ENCODE data around the gene DDX10. TPM values are rescaled to one million over a fixed set of nuclear protein-coding genes. Genes with fewer than 3 reads are reported as not detected.

DDX10 gene
- polyA plus RNA-seq, 1 donor (not counting 4 experiments of a cell fraction or from before 2014, with no cell fraction given) = 32.3 TPM

- DNase-seq (ENCODE audit: low read depth, low spot score) = no peak
- H3K9me3 ChIP-seq (ENCODE audit: control insufficient read depth, low read depth, low read length) = no peaks in the 10 kb centered on the region
- dilution Hi-C loops (cut with MboI; ENCODE audit: extremely low pct_ligation_motif_present, low sequenced_read_pairs) = no loop called here
- no peak overlapping the region for H3K4me3 ChIP-seq (ENCODE audit: control insufficient read depth in 2 of 3, extremely low read depth in 1 of 3, insufficient read depth in 2 of 3, low read depth in 1 of 3, low read length in 3 of 3)
- H3K9ac ChIP-seq (ENCODE audit: control insufficient read depth, extremely low read depth, insufficient read depth, low read length) = no peak overlapping the region
- H3K4me1 ChIP-seq (ENCODE audit: control insufficient read depth, extremely low read depth, insufficient read depth, low read length) = no peaks in the 10 kb centered on the region
- H4K20me1 ChIP-seq (ENCODE audit: control insufficient read depth, extremely low read depth, insufficient read depth, low read length) = no peaks in the 10 kb centered on the region
- H3K4me2 ChIP-seq (ENCODE audit: control insufficient read depth, extremely low read depth, insufficient read depth, low read depth, low read length) = no peak overlapping the region
- no peak for FAIRE-seq
- no peaks in the 10 kb centered on the region for H3K9me1 ChIP-seq (ENCODE audit: control insufficient read depth, extremely low read depth, insufficient read depth, low read length)
- TF ChIP-seq, protein P1, sequence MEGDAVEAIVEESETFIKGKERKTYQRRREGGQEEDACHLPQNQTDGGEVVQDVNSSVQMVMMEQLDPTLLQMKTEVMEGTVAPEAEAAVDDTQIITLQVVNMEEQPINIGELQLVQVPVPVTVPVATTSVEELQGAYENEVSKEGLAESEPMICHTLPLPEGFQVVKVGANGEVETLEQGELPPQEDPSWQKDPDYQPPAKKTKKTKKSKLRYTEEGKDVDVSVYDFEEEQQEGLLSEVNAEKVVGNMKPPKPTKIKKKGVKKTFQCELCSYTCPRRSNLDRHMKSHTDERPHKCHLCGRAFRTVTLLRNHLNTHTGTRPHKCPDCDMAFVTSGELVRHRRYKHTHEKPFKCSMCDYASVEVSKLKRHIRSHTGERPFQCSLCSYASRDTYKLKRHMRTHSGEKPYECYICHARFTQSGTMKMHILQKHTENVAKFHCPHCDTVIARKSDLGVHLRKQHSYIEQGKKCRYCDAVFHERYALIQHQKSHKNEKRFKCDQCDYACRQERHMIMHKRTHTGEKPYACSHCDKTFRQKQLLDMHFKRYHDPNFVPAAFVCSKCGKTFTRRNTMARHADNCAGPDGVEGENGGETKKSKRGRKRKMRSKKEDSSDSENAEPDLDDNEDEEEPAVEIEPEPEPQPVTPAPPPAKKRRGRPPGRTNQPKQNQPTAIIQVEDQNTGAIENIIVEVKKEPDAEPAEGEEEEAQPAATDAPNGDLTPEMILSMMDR (optimal IDR thresholded peaks at IDR 0.05 in 1 of 3, IDR thresholded peaks at IDR 0.05 in 1 of 3, conservative IDR thresholded peaks at IDR 0.05 in 1 of 3; ENCODE audit: extremely low read depth in 1 of 3, insufficient read depth in 2 of 3, low read length in 3 of 3) = no peak
- no peak for TF ChIP-seq EZH2 (IDR thresholded peaks at IDR 0.05; ENCODE audit: low read length)
- H3K27me3 ChIP-seq (ENCODE audit: control insufficient read depth, extremely low read depth, insufficient read depth, low read length) = no peaks in the 10 kb centered on the region
- no peaks in the 10 kb centered on the region for H3K36me3 ChIP-seq (ENCODE audit: control insufficient read depth in 2 of 2, extremely low read depth in 1 of 2, insufficient read depth in 2 of 2, low read length in 2 of 2)
- H3K27ac ChIP-seq (ENCODE audit: control insufficient read depth, insufficient read depth, low read length) = no peak overlapping the region
- no peaks in the 10 kb centered on the region for H3K79me2 ChIP-seq (ENCODE audit: control insufficient read depth, insufficient read depth, low read length)
- no peak overlapping the region for H2AFZ ChIP-seq (ENCODE audit: control insufficient read depth, low read length)
Measured at GRCh38 chr11:108966978-108967377, 302.1 kb downstream of the DDX10 start.

- FAIRE-seq (no peak), DNase-seq (ENCODE audit: low read depth, low spot score) (no peak)
- dilution Hi-C loops (cut with MboI; ENCODE audit: extremely low pct_ligation_motif_present, low sequenced_read_pairs) = no loop called here
- Histone ChIP-seq H3K27ac (ENCODE audit: control insufficient read depth, insufficient read depth, low read length) (no peak overlapping the region), H3K79me2 (ENCODE audit: control insufficient read depth, insufficient read depth, low read length) (no peaks in the 10 kb centered on the region), H3K4me2 (ENCODE audit: control insufficient read depth, extremely low read depth, insufficient read depth, low read depth, low read length) (no peak overlapping the region), H3K36me3 (ENCODE audit: control insufficient read depth in 2 of 2, extremely low read depth in 1 of 2, insufficient read depth in 2 of 2, low read length in 2 of 2) (no peaks in the 10 kb centered on the region), H3K9me3 (ENCODE audit: control insufficient read depth, low read depth, low read length) (no peaks in the 10 kb centered on the region), H3K9me1 (ENCODE audit: control insufficient read depth, extremely low read depth, insufficient read depth, low read length) (no peaks in the 10 kb centered on the region), H2AFZ (ENCODE audit: control insufficient read depth, low read length) (no peak overlapping the region), H3K4me1 (ENCODE audit: control insufficient read depth, extremely low read depth, insufficient read depth, low read length) (no peaks in the 10 kb centered on the region), H3K4me3 (ENCODE audit: control insufficient read depth in 2 of 3, extremely low read depth in 1 of 3, insufficient read depth in 2 of 3, low read depth in 1 of 3, low read length in 3 of 3) (no peak overlapping the region), H3K9ac (ENCODE audit: control insufficient read depth, extremely low read depth, insufficient read depth, low read length) (no peak overlapping the region), H3K27me3 (ENCODE audit: control insufficient read depth, extremely low read depth, insufficient read depth, low read length) (no peaks in the 10 kb centered on the region), H4K20me1 (ENCODE audit: control insufficient read depth, extremely low read depth, insufficient read depth, low read length) (no peaks in the 10 kb centered on the region)
- no peak for TF ChIP-seq EZH2 (IDR thresholded peaks at IDR 0.05; ENCODE audit: low read length)
- TF ChIP-seq, protein P1 (optimal IDR thresholded peaks at IDR 0.05 in 1 of 3, IDR thresholded peaks at IDR 0.05 in 1 of 3, conservative IDR thresholded peaks at IDR 0.05 in 1 of 3; ENCODE audit: extremely low read depth in 1 of 3, insufficient read depth in 2 of 3, low read length in 3 of 3) = no peak
Measured at GRCh38 chr11:108967571-108967970, 302.7 kb downstream of the DDX10 start.
